Medulla oblongata (tissue), 1 donor: ENCODE measurements around the gene KDM4C.
A peak's percentile ranks its signal among the peaks of the same experiment; 100 is the strongest.
"Not testable (repeated sequence)": the region's sequence is repeated elsewhere in the genome, so short reads cannot be mapped to it uniquely, and the experiment has no call there.

Source experiments
- DNase-seq: peaks from one replicate; pipeline ENCODE4 v3.0.0-alpha.2; 2015; ENCODE audit errors: extremely low spot score

Gene KDM4C

DNA sequence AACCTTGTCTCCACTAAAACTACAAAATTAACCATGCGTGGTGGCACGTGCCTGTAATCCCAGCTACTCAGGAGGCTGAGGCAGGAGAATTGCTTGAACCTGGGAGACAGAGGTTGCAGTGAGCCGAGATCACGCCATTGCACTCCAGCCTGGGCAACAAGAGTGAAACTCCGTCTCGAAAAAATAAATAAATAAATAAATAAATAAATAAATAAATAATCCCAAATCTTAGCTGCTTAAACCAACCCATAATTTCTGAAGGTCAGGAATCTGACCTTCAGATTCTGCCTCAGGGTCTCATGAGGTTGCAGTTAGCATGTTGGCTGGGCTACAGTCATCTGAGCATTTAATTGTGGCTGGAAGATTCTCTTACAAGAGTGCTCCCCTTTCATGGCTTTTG lies 48.5 kb downstream of the KDM4C start:
- DNase-seq = not testable (repeated sequence)

DNA sequence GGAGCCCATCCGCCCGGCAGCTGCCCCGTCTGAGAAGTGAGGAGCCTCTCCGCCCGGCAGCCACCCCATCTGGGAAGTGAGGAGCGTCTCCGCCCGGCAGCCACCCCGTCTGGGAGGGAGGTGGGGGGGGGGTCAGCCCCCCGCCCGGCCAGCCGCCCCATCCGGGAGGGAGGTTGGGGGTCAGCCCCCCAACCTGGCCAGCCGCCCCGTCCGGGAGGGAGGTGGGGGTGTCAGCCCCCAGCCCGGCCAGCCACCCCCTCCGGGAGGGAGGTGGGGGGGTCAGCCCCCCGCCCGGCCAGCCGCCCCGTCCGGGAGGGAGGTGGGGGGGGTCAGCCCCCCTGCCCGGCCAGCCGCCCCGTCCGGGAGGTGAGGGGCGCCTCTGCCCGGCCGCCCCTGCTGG lies 49.9 kb downstream of the KDM4C start:
- DNase-seq = not testable (repeated sequence)

DNA sequence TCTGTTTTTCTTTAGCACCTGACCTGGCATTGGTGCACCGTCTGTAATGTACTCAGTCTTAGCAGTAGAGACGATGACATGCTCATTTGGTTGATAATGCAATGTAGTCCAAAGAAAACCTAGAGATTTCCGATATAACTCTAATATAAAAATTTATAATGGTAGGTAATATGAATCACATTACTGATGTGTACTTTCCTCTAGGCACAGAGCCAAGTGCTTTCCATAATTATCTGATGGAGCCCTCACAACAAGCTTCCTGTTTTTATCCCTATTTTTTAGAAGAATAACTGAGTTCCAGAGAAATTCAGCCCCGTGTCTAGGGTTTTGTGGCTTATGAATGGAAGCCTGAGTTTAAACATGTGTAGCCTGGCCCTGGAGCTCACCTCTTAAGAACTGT lies 53.7 kb downstream of the KDM4C start:
- DNase-seq = no peak

DNA sequence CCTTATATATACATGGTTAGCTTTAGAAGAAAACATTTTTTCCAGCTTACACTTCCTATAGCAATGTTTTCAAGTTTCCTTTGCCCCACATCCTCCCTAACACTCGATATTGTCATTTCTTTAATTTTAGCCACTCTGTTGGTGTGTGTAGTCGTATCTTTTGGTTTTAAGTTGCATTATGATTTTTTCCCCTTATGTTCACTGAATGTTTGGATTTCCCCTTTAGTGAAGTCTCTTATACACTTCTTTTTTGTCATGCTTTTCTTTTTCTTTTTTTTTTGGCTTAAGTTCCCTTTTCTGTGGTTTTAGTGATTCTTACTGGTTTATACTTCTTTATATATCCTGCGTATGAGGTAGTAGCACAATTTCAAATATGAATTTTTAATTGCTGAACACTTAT lies 58.8 kb downstream of the KDM4C start:
- no peak for DNase-seq

DNA sequence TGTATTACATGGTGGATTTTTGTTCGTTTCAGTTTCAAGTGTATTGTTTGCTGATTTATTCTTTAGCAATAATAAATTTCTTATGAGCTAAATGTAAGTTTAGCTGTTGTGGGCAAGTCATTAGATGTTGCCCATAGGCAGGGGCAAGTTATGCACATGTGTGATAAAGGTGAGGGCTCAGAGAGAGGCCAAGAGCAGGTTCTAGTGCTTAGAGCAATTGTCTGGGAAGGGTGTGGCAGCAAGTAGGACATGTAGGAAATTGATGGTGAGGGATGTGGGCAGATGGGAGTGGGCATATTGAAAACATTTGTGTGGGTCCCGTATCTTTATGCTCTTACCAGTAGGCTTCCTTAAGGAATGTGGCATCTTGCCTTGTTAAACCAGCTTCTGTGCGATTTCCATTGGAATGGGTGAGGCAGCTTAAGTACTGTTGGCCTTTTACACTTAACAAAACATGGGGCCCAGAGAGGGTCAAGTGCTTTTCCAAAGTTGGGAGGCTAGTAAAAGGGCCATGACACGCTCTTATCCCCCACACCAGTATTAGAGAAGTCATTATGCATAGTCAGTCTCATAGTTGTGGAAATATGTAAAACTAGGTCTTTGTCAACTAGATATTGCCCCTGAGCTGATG lies 60.6 kb downstream of the KDM4C start:
- DNase-seq = no peak

DNA sequence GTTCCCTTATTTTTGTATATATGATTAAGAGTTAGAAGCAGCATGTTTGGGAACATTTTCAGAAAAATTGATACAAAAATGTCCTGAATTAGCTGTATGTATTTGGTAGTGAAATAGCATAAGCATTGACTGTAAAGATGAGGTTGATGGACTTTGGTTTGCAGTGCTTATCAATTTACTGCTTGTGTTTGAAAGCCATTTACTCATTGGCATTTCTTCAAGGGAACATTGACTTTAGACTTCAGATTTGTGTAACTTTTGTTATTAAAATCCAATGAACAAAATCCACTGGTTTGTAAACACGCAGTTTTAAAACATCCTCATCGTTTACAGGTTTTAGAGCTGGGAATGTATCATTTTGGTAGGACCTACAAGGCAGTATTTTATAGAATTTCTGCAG lies 61.3 kb downstream of the KDM4C start:
- DNase-seq = no peak

DNA sequence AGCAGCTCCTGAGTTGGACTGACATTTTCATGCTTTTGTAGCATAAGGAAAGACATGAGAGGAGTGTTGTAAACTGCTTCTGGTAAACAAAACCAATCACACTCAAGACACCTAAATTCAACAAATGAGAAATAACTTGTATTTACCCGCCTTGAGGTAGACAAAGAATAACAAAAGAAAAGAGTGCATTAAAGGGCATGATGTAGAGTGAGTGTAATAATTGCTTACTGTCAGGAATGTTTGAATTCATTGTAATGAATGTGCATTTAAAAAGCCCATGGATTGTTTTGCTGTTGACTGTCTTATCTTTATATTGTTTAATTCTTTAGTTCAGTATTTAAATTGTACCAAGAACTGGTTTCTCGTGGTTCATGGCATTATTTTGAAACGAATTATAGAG lies 61.8 kb downstream of the KDM4C start:
- DNase-seq = no peak

DNA sequence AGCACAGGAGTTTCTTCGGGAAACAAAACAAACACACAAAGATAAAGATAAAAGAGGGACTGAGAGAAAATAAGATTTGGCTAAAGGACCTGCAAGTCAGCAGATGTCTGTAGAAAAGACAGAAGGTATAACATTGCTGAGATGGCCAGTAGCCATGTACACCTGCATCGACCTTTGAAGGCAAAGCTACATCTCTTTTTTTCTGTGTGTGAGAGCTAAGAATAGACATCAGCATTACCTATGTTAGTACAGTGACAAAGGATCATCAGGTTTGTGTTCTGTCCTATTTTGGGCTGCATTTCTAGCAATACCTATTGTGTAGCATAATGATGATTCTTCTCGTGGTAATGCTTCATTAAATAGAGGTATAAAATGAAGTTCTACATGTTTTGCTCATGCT lies 64.9 kb downstream of the KDM4C start:
- no peak for DNase-seq

DNA sequence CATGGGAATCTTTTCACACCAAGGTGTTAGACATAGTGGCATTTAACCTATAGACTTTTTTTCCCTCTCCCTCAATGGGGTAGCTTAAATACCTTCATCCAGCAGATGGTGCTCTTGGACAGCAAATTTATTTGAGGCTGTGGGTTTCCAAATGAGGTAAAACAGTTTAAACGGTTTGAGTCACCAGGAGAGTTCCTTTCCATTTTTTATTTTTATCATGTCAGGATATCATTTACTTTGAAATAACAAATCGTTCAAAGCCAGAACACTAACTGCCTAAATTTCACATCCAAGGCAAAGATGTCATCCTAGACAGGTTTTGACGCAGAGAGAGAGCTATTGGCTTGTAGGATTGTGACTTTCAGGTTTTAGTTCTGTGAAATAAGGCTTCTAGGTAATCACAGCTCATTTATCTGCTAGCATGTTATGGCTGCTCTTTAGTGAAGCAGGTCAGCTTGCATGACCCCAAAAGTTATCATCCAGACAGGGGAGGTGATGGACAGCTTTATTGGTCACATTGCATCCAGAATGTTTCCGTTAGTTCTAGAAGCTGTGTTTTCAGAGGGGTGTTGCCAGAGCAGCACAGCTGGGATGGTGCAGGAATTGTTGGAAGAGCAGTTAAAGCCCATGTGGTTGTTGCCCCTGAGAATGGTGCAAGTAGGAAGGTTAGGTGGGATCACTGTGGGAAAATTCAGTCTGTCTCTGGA lies 69.8 kb downstream of the KDM4C start:
- peak; percentile 79 for DNase-seq

DNA sequence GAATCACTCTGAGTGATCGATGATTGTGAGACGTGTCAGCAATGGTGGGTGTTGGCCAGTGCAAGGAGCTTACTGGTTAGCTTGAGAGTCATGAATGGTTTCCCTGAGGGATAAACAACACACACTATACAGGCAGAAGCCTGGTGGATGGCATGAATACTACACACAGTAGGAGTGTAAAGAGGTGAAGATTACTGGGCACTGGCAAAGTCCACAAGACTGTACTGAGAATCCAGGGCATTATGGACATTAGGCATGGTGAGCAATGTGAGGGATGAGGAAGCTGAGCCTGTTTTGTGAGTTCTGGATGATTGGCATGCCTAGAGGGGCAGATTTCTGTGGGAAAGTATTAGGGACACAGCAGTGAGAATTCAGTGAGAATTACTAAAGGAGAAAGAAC lies 71.3 kb downstream of the KDM4C start:
- no peak for DNase-seq

DNA sequence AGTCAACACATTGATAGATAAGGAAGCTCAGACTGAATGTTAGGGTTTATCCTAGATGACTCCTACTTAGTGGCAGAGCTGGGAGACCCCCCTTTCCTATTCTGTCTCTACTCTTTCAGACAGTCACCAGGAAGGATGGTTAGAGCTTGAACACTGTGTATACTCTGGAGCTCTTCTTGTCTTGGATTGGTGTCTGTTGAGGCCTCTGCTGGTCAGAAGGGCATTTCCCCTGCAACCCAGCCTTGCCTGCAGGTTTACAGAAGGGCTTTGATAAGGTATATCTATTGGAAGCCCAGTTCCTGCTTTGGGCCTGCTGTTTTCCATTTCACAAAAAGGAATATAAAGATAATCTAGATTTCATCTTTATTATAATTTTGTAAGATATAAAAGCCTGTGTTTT lies 71.8 kb downstream of the KDM4C start:
- no peak for DNase-seq

DNA sequence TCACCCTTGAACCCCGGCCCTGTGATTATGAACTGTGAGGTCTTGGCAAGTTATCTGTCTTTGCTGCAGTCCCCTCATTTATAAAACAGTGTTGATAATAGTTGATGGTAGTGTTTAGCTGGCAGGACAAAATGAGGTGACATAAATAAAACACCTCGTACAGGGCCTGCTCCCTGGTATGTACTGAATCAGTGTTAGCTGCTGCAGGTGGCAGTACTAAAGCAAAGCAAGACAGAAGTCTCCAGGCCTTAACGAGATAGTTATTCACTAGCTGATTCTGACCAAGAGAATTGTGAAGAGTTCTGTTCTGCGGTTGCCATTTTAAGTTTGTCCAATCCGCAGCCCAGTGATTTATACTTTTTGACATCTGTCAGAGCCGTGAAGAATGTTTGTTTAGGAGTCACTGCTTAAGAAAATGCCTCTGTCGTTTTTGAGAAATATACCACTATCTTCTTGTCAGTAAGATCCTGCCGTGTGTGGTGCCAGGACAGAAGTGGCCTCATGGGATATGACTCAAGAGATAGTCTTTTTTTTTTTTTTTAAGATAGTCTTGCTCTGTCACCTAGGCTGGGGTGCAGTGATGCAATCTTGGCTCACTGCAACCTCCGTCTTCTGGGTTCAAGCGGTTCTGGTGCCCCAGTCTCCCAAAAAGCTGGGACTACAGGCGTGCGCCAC lies 75.9 kb downstream of the KDM4C start:
- no peak for DNase-seq

DNA sequence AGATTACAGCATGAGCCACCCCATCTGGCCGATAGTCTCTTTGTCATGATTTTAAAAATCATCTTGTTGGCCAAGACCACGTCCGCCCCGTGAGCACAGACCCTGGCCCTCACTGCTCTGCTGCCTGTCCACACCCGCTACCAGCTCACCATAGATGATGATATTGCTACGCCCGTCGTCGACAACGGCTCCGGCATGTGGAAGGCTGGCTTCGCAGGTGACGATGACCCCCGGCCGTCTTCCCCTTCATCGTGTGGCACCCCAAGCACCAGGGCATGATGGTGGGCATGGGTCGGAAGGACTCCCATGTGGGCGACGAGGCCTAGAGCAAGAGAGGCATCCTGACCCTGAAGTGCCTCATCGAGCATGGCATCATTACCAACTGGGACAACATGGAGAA lies 76.5 kb downstream of the KDM4C start:
- DNase-seq = no peak

DNA sequence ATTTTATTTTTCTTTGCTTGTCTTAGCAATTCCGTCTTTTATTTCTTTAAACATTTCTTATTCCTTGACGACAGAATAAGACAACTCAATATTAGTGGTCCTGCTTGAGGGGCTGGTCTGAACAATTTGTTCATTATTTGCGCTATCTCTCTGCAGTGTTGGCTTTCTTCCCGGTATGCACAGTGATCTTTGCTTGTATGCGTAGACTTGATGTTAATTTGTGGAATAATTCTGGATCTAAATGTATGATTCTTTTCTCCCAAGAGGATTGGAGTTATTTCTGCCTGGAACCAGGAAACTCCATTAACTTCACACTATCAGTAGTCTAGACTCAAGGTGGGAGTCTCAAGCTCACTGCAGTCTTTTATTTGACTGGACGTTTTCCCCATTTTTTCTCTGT lies 80.4 kb downstream of the KDM4C start:
- no peak for DNase-seq

DNA sequence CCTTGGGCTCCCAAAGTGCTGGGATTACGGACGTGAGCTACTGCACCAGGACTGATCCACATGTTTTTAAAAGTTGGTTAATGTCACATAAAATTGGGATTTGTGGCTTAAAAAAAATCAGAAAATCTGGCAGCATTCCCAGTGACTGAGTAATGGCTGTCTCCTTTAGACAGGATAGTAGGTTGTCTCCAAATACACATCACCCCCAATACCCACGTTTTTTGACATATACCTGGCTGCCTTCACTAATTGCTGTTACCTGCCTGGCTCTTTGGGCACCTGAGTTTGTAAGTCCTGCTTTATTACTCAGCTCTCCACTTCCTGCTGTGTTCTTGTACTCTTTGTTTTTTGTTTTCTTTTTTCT lies 84.8 kb downstream of the KDM4C start:
- no peak for DNase-seq

DNA sequence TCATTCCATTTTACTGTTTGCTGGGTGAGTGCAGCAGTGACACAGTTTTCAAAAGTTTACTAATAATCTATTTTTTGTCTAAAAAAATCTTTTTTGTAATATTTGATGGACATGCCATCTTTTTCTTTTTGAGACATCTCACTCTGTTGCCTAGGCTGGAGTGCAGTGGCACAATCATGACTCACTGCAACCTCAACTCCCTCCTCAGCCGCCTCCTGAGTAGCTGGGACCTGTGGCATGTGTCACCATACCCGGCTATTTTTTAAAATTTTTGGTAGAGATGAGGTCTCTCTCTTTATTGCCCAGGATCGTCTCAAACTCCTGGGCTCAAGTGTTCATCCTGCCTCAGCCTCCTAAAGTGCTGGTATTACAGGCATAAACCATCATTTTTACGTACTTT lies 86.0 kb downstream of the KDM4C start:
- no peak for DNase-seq

DNA sequence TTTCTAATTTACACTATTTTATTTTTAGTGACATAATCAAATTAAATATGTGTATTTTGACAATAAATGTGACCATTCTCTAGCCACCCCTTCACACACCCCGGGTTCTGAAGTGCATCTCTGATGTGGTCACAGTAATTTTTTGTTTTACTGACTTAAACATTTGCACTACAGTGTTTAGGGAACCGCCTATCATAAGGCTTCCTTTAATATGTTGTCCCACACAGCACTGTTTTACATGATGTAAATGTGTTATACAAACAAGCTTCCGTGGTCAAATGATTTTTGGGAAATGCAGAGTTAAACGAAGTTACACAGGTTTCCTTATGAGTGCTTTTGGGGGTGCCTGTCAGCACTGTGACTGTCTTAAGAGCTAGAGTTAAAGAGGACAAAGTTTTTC lies 86.5 kb downstream of the KDM4C start:
- no peak for DNase-seq

DNA sequence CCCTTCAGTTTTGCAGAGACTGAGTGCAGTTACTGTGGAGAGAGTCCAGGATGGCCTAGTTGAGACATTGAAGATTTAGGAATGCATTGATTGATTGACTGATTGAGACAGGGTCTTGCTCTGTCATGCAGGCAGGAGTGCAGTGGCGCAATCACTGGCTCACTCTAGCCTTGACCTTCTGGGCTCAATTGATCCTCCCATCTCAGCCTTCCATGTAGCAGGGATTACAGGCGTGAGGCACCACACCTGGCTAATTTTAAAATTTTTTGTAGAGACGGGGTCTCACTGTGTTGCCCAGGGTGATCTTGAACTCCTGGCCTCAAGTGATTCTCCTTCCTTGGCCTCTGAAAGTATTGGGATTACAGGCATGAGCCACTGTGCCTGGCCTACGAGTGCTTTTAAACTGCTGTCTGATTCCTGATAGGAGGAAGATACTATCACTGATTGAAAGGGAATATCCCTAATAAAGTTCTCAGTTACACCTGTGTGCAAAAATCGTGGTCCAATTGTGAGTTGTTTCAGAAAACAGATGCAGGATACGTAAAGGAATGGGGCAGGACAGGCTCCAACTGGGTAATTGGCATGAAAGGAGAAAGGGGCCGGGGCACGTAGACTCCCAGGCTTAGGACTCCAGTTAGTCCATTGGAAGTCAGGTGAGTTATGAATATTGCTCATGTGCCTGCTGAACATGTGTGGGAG lies 87.5 kb downstream of the KDM4C start:
- DNase-seq = no peak

DNA sequence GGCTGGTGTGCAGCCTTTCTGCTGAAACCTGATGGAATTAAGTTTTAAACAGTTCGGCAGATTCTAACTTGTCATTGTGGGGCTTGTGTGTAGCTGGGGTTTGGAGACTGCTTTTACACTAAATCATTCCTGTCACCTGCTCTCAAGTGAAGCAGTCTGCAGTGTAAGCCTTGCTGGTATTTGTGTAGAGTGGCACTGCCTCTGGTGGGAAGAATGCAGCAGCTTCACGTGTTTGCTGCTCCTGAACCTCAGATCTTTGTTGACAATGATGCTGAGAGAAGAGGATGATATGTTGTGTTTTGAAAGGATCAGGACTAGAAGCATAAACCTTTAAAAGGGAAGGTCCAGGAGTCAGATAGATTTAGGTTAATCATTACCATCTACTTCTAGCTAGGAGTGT lies 88.1 kb downstream of the KDM4C start:
- DNase-seq = no peak

DNA sequence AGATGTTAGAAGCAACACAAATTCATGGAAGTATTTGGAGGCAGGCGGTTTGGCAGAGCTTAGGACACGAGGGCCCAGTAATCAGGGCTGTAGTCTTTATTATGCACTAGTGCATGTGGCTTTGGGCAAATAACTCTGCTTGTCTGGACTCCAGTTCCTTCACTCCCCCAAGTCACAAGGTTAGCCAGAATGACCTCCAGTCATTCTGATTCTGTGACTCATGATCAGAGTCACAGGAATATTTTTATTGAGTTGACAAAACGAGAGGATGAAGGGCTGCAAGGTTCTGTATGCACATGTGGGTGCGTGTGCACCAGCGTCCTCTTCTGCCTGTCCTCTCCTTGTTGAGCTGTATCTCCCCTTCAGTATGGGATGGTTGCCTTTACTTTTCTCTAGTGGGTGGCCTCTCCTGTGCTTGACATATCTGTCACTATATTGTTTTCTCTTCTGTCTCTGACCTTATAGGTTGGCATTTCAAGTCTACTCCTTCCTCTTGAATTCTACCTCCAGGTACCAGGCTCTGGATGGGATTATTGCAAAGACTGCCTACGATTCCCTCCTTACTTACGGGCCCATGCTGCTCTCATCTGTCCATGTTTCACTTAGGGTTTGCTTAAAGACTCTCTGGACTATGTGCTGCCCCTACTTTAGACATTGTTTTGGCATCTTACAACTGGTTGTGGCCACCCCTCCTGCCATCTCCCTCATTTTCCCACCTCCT lies 94.6 kb downstream of the KDM4C start:
- no peak for DNase-seq

DNA sequence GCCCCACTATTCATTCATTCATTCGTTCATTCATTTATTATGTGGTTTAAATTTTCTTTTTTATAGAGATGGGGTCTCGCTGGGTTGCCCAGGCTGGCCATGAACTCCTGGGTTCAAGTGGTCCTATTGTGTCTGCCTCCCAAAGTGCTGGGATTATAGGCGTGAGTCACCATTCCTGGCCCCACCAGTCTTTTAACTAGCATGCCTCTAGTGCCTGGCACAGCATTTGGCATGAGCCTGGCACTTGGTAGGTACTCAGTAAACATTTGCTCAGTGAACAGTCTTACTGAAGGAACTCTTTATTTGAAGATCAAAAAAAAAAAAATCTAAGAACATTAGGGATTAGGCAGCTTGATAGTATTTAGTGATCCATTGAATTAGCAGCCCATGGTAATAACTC lies 98.1 kb downstream of the KDM4C start:
- DNase-seq = no peak

DNA sequence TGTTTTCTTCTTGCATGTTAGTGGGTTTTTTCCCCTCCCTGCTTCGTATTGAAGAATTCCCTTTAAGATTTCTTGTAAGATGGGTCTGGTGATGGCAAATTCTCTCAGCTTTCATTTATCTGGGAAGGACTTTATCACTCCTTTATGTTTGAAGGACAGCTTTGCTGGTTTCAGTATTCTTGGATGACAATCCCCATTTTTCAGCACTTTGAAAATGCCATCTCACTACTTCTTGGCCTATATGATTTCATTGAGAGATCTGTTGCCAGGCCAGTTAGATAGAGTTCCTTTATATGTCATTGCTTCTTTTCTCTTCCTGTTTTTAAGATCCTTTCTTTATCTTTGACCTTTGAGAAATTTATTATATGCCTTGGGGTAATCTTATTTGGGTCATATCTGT lies 106.3 kb downstream of the KDM4C start:
- no peak for DNase-seq
